Putamen (tissue), 1 donor: ENCODE measurements around the gene CLN5.
"Not testable (repeated sequence)": the region's sequence is repeated elsewhere in the genome, so short reads cannot be mapped to it uniquely, and the experiment has no call there.

Source experiments
- DNase-seq: peaks from one replicate; pipeline ENCODE4 v3.0.0-alpha.2; 2016; ENCODE audit warnings: low spot score

CLN5 gene

GRCh38 chr13:76991796-76992547 is at the start of gene CLN5:
TSS of gene CLN5 (plus strand) at chr13:76992081. CDS start at chr13:76992099, 18 bp downstream.
- DNase-seq, result peak; percentile 92

- DNase-seq, result no peak
These were observed 49.5 kb upstream of the CLN5 start for GRCh38 chr13:76942363-76942762.

GRCh38 chr13:76943646-76944045 is 48.2 kb upstream of the CLN5 start:
- DNase-seq, result no peak

GRCh38 chr13:76944456-76944855 is 47.4 kb upstream of the CLN5 start:
- DNase-seq, result no peak

DNA sequence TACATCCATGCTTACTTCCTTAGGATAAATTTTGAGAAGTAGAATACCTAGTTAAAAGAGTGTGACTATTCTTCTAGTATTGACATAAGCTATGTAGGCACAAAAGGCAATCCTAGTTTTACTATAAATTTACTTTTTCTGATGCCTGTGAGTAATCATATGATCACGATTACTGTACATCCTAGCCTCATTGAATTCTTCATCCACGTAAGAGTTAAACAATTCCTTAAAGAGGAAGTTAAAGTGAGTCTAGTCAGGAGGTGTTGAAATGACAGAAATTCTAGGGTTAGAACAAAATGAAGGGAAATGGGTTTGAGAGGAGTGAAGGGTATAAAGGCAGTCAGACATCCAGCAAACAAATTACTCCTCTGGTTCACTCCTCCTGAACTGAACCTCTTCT is 43.7 kb upstream of the CLN5 start, which contains the start of gene ACOD1:
Gene ACOD1, plus strand, starts transcription at position 363 of the 400 bp plus-strand sequence. CDS start 48 bp downstream, outside the sequence.
- no peak for DNase-seq

GRCh38 chr13:76950101-76950500 is 41.8 kb upstream of the CLN5 start:
- DNase-seq, result no peak

DNA sequence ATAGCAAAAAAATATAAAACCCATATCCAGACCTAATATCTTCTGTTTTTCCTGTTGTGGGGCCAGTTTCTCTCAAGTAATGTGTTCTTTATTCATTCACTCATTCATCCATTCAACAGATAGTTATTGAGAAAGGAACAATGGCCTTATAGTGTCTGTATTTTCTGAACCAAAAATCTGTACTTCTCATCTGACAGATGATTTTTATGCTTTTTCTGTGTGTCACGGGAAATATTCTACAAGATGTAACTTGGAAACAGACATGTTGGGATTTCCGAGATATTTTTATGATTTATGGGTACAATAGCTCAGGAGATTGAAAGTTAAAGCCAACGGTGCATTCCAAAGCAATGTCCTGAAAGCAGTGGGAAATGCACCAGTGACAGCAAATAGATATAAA is 37.9 kb upstream of the CLN5 start:
- DNase-seq, result no peak

DNA sequence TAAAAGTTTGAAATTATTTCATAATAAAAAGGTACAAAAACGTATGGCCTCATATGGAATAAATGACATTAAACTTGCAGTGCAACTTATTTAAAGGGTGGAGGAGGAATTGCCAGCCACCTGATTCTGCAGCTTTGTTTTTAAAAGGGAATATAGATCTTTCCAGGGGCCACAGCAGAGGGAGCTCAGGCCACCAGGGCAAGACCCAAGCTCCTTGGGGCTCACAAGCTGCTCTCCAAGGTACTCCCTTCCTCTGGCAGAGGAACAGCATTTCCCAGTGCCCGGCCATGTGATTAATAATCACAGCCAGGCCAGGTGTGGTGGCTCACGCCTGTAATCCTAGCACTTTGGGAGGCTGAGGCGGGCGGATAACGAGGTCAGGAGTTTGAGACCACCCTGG is 37.3 kb upstream of the CLN5 start:
- DNase-seq, result no peak

- DNase-seq, result no peak
These were observed 36.7 kb upstream of the CLN5 start for GRCh38 chr13:76955193-76955592.

- no peak for DNase-seq
These were observed 36.2 kb upstream of the CLN5 start for GRCh38 chr13:76955661-76956060.

GRCh38 chr13:76958841-76959432 is 32.9 kb upstream of the CLN5 start:
- DNase-seq, result no peak

- DNase-seq, result not testable (repeated sequence)
These were observed 32.1 kb upstream of the CLN5 start for GRCh38 chr13:76959734-76960133.

DNA sequence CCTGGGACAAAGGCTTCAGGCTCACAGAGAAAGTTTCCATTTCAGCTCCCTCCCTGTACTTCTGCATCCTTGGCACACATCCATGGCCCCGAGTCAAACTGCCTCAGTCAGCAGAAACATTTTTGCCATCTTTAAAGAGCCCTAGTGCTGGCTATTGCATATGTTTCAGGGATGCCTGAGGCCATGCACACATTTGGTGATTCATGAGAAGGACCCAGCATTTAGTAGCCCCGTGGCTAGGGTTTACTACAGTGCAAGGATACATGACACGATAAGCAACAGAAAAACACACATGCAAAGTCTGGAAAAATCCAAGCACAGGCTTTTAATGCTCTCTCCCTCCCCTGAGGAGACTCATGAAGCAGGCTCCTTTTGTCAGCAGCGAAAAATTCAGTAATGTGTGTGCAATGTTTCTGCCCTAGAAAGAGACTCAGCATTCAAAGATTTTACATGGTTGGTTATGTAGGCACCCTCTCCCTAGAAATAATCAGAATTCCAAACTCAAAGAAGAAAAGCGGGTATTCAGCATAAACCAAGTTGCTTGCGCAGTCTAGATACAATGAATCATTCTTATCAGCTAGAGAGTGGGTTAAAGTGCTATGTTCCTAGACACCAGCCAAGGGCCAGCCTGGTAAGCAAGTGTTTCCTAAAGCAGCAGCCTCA is 26.0 kb upstream of the CLN5 start:
- no peak for DNase-seq

DNA sequence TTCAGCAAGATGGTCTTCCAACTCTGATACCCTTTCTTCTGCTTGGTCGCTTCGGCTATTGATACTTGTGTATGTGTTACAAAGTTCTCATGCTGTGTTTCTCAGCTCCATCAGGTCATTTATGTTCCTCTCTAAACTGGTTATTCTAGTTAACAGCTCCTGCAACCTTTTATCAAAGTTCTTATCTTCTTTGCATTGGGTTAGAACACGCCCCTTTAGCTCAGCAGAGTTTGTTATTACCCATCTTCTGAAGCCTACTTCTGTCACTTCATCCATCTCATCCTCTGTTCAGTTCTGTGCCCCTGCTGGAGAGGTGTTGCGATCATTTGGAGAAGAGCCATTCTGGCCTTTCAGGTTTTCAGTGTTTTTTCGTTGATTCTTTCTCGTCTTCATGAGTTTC is 24.9 kb upstream of the CLN5 start:
- DNase-seq, result no peak

- DNase-seq, result no peak
These were observed 23.8 kb upstream of the CLN5 start for GRCh38 chr13:76968041-76968440.

GRCh38 chr13:76969488-76970365 is 22.2 kb upstream of the CLN5 start:
- no peak for DNase-seq

GRCh38 chr13:76971215-76971614 is 20.7 kb upstream of the CLN5 start:
- no peak for DNase-seq

DNA sequence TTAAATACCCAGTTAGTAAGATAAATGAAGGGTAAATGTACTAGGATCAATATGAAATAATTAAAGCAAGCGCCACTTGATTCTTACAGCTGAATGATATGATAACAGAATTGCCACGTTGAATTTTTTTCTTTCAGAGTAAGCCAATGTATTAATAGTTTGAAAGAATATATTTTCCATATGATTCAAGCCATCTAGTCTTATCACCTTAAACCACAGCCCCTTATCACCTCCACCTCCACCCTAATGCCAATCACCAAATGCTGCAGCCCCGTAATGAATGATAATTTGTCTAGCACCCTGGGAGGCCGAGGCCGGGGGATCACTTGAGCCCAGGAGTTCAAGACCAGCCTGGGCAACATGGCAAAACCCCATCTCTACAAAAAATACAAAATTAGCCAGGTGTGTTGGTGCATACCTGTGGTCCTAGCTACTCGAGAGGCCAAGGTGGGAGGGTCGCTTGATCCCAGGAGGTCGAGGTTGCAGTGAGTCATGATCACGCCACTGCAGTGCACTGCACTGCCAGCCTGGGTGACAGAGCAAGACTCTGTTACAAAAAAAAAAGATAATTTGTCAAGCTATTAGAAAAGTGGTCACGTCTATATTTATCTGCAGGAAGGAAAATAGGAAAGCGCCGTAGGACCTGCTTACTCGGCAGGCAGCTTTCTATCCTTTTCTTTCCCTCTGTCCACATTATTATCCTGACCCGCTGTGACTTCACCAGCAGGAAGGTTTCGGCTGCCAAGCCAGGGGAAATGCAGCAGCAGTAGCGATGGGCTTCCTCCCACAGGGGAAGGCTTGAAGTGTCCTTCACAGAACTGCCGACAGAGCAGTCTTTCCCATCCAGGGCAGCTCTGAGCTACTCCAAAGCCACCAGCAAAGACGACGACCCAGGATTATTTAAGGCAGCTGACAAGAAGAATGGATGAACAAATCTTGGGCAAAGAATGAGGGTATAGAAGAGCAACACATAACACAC is 19.7 kb upstream of the CLN5 start:
- DNase-seq, result no peak

- DNase-seq, result no peak
These were observed 17.8 kb upstream of the CLN5 start for GRCh38 chr13:76973920-76974617.

- no peak for DNase-seq
These were observed 17.3 kb upstream of the CLN5 start for GRCh38 chr13:76974618-76974975.
